Ovary (tissue), 3 donors: ENCODE data around the gene PLVAP.

Source experiments
- CTCF ChIP-seq, 3 donors: fragments of 450-650 bp in 2 of 3; fragments of 200-600 bp in 1 of 3; IDR thresholded peaks; one replicate each; pipeline versions ENCODE4 v1.5.1 to v1.8.0; 2016 to 2022; ENCODE audit warnings: antibody characterized with exemption in 3 of 3, mild to moderate bottlenecking in 1 of 3
- POLR2A ChIP-seq: fragments of 450-650 bp; IDR thresholded peaks from one replicate; pipeline ENCODE4 v1.6.1; 2017; ENCODE audit warnings: antibody characterized with exemption, mild to moderate bottlenecking, moderate library complexity
- donor health status: DM: no; HTN: no; CAD: no.

GRCh38 chr19:17404621-17405249, 27.6 kb upstream of the PLVAP start:
- no peak for TF ChIP-seq CTCF (IDR thresholded peaks at IDR 0.05)
- no peak for TF ChIP-seq POLR2A
